HG02852 (cell line): Measurements from ENCODE around the gene STOX2.
"Not testable (repeated sequence)": the region's sequence is repeated elsewhere in the genome, so short reads cannot be mapped to it uniquely, and the experiment has no call there.

Source experiments
- ATAC-seq: cut with Tn5 transposase; IDR thresholded peaks from one replicate; pipeline ENCODE4 v1.9.1; 2021; ENCODE audit warnings: mild to moderate bottlenecking, moderate library complexity; ENCODE audit not compliant: unreplicated experiment

STOX2 gene

DNA sequence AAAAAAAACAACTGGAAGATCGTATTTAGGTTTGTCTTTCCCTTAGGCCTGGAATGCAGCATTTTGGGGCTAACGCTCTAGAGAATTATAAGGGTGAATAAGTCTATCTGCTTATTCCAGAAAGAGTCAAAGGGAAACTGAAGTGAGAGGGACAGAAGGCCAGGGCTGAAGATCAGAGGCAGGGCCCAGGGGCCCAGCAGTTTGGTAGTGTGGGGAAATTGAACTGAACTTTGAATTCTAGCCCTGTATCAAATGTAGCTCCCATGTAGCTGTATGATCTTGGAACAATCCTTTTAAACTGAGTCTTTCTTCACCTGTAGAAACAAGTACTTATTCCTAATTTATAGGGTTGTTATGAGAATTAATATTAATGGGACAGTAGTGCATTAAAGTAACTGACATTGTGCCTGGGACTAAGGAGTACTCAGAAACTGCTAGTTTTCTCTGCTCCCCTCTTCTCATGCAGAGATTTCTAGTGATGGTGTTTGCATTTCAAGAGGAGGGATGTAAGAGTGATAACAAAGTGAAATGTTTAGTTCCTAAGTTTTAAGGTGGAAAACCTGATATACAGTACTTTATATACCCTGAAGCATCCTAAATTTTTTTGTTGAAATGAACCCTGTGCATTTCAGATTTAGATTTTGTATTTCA lies 30.4 kb downstream of the STOX2 start:
- no peak for ATAC-seq

DNA sequence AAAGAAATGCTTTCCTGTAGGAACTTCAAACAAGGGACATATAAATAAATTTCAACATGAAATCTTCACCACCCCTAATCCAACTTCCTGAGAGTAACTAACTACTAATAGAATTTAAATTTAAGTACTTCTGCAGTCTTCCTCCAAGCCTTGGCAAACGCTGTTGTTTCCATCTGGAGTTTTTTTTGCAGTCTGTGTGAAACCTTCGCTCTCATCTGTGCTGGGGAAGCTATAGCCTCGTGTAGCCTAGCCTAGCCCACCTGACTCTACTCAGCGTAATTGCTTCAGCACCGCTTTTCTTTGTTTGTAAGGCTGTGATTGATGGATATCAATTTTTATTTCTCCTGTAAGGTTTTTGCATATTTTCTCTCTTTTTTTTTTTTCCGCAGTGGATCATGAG lies 30.9 kb downstream of the STOX2 start:
- no peak for ATAC-seq

DNA sequence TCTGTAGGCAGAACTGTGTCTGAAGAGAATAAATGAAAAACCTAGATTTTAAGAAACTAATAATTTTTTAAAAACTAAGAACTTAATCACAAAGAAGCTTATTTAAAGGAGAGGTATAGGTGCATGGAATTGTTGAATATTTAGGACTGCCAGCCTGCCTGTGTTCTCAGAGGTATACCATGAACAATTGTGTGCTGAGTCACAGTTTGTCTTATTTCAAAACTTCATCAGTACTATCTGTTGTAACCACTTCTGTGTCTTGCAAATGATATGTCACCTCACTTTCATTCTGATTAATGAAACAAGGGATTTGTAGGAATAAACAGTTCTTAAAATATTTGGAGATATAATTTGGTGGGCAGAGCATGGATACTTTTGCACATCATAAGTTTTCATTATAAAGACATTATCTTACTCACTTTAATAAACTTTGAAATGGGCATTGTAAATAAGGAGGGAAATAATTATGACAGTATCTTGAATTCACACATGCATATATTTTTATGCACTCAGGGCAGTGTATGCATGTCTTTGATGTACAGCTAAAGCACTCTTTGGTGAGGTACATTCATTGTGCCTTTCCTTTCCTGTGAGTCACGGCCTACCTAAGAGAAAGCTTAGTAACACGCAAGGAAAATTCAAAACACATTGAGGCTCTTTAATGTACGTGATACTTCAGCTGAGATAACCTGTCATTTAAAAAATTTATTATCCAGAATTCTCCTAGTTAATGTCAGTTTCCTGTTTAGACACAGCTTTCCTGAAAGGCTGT lies 31.7 kb downstream of the STOX2 start:
- ATAC-seq, result no peak

DNA sequence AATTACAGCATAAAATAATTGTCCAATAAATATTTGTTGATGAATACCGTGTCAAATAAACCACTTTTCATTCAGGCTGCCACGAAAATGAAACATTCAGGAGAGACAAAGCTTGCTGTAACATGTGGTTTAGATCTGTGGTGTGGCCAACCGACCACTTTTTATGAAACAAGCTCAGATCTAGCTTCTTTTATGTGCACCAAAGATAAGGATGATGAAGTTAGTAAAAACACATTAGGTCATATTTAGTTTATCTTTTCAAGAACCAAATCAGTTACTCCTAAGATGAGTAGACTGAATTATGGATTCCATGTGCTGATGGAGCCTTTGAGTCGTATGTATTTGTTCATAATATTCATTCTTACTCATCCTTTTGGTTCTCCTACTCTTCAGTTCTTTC lies 35.8 kb downstream of the STOX2 start:
- no peak for ATAC-seq

DNA sequence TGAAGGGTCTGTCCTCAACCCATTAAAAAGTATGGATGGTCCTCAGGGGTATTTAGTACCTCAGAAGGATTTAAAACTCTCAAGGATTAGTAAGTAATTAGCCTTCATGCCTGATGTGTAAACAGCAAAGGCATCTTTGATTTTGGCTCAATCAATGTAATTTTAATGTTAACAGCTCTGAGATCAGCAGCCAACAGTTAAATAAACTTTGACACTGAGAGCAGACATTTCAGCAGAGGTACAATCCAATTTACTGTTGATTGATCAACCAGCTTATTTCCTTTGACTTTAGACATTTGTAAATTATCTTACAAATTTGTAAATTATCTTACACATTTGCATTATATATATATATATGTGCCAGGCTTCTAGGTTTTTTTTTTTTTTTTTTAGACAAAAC lies 36.9 kb downstream of the STOX2 start:
- no peak for ATAC-seq

DNA sequence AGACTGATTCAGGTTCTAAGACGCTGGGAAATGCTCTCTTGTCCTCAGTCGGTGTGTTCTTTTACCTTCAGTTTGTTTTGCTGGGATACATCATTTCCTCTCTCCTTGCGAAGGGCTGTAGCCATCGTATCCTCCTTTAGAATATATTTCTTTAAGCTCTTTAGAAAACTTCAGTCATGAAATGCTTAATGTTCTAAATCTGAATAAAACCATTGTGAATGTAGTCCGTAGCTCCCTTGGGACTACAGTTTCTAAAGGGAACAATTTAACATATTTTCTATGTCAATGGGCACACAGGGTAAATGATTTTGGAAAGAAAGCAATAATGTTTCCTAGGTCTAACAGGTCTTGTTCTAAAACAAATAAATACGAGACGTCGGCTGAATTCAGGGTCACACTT lies 40.6 kb downstream of the STOX2 start:
- ATAC-seq, result no peak

DNA sequence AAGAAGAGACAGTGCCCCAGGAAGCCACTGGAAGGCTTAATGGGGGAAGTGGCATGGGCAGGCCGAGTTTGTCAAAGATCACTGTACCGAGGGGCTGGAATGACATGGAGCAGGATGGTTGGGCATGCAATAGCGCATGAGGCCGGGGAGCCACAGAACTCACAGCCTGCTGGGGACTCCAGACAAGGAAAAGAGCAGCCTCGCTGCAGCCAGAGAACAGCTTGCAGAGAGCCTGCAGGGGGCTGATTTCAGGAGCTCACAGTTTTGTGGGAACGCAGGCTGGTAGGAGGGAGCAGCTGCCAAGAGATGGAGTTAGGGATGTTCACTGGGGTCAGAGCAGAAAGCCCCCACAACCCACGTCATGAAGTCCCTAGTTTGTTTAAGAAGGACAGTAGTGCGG lies 45.4 kb downstream of the STOX2 start:
- ATAC-seq, result no peak

DNA sequence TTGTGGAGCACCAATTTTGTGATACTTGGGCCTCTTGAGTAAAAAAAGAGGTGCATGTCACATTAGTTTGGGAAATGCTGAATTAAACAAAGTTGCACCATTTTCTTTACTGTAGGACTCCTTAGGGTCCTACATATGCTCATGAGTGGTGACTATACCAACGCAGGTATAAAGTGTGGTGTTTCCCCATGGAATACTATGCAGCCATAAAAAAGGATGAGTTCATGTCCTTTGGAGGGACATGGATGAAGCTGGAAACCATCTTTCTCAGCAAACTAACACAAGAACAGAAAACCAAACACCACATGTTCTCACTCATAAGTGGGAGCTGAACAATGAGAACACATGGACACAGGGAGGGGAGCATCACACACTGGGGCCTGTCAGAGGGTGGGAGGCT lies 47.5 kb downstream of the STOX2 start:
- ATAC-seq, result not testable (repeated sequence)

DNA sequence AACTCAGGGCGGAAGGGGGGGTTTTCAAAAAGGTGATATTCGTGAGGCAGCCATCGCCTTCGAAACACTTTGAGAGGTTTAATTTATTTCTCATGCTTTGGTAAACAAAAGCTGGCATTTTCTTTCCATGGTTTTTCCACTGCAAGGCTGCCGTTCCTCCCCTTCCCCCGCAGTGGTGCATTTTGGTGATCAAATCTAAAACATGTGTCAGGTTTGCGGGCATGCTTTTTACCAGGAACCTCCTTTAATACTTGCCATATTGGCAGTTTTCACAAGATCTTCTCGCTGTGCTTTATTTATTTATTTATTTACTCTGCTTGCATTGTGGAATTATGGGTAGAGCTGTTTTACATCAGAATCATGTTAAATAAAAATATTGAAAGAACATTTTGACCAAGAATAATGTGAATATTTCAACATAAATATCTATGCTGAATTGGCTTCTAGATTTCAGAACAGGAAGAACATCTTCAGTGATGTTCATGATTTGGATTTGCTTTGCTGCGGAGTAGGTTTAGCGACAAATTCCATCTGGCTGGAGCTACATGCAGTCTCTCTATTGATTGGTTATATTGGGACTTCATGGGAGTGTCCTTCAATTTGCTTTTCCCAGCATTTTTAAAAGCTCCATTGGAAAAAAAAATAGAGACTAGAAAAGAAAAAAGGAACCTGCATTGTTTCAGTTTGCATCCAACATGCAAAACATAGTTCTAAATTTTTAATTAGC lies 54.4 kb downstream of the STOX2 start:
- ATAC-seq, result no peak

DNA sequence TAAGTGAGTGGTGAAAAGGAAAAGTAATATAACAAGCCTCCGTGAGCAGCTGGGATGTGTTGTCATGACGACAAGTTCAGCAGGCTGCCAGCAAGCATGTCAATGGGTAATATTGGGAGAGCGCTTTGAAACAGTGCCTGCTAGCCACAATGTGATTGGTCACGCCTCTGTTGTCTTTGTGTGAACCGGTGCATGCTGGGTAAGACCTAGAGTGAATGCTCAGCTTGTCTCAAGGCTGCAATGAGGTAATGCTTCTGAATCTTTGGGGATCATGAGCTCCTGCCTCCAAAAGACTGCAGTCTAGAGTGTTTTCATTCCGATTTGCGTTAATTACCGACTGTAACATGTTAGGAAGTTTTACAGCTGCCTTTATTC lies 54.9 kb downstream of the STOX2 start:
- no peak for ATAC-seq

DNA sequence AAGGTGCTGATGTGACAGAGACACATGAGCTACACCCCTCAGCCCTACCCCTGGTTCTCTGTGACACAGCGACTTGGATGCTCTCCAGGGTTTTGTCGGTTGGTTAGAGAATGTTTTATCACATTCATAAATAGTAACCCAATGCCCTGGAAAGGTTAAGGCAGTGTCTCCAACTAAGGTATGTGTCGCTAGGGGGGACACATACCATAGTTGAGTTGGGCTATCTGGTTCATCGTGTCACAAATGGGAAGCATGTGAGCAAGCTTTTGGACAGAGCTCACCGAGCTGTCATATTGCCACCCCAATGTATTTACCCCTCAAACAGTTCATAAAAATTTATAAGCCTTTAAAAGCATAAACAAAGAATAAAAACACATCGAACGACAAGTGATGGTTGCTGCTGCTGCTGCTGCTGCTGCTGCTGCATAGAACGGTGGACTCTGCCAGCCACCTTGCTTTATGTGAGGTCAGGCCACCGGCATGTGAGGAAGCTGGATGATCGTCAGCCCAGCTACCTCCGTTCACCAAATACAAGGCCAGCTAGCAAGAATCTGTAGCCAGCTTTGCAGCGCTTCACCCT lies 55.9 kb downstream of the STOX2 start:
- ATAC-seq, result no peak

DNA sequence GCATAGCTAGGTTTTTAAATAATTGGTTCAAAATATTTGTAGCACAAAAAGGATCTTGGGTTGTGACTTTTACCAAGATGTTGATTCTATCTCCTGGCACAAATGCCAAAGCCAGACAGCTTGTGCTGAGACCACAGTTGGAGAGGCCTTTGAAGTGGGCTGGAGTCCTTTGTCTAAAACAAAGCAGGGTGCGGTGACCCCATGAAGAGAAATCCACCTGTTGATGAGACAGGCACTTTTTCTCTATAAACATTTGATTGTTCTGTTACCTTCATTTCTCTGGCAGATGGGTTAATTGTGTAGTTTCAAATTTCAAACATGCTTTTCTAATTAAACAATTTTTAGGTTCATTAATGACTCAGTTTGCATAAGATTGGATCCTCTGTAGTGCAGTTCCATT lies 56.7 kb downstream of the STOX2 start:
- ATAC-seq, result no peak

DNA sequence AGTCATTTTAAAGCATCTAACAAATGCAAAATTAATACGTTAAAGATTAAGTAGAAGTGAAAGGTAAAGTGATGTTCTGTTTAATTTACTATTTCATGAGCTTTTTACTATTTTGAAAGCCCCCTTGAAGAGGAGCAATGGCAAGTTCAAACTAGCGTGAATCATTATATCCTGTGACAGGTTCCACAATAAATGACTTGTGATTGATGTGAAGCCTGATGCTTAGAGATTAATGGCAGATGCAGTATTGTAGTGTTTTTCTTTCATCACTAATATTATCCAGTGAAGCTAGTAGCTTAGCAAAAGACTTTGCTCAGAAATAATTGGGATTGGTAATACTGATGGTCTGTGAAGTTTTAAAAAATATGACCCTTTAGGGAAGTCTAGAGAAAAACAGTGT lies 57.3 kb downstream of the STOX2 start:
- ATAC-seq, result no peak

DNA sequence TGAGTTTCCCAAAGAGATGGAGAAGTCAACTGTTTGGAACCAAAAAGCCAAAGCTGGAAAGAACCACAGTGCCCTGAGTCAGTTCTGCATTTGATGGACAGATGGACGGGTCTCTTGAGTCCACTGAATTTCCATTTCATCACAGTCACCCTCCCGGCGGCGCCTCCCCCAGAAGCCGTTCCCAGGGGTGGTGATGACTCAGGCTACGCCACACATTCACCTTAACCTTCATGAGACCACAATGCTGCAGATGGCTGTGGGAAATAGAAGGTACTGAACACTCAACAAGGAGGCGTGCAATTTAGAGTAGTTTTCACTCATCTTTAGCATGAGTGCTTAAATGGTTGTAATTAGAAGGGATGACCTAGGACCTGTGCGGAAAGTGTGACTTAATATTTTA lies 61.3 kb downstream of the STOX2 start:
- ATAC-seq, result no peak

DNA sequence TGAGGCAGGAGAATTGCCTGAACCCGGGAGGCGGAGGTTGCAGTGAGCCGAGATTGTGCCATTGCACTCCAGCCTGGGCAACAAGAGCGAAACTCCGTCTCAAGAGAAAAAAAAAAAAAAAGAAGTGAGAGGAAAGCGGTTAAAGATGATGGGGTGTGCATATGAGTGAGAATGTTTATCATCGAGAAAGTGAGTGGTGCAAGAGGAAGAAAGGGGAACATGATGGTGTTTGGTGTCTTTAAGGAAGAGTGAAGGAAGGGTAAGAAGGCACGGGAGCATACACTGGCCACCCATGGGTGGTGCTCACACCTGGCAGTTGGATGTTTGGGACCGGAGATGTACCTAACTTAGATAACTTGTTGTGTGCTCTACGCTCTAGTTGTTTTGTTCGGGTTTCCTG lies 62.2 kb downstream of the STOX2 start:
- ATAC-seq, result no peak

DNA sequence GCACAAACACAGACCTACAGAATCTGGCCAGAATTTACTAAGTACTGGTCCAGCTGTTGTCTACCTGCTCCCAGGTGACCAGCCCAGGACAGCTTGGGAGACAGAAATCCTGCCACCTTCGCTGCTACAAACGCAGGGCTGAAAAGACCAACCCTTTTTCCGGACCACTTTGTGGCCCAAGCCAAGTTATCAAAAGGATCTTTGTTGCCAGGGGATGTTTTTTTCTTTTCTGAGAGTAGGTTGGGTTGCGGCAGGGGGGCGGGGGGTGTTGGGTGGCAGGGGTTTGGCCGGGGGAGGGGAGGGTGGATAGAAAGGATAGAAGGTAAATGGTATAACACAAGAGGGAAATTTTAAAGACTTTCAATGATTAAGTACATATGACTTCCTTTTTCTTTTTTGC lies 63.4 kb downstream of the STOX2 start:
- ATAC-seq, result no peak

DNA sequence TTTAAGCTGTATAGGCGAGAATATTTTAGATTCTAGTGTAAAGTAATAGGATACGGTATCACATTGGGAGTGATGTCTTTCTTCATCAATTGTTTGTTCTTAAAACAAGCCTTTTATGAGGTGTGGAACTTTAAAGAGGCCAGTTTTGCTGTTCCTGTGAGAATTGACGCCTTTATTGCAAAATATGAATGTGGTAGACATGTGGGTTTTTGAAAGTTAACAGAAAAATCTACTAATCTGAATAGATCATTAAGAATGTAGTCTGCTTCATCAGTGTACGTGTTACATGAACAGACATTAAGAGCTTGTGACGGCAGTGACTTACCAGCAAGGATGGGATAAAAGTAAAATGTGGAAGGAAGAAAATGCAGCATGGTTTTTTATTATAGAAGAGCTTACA lies 63.8 kb downstream of the STOX2 start:
- no peak for ATAC-seq

DNA sequence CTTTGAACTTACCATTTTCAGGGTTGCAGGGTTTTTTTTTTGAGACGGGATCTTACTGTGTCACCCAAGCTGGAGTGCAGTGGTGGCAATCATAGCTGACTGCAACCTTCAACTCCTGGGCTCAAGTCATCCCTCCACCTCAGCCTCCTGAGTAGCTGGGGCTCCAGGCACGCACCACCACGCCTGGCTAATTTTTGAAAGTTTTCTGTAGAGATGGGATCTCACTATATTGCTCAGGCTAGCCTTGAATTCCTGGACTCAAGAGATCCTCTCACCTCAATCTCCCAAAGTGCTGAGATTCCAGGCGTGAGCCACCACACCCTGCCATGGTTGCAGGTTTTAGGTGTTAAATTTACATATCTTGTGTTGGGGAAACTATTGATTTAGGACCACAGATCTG lies 64.5 kb downstream of the STOX2 start:
- ATAC-seq, result no peak

DNA sequence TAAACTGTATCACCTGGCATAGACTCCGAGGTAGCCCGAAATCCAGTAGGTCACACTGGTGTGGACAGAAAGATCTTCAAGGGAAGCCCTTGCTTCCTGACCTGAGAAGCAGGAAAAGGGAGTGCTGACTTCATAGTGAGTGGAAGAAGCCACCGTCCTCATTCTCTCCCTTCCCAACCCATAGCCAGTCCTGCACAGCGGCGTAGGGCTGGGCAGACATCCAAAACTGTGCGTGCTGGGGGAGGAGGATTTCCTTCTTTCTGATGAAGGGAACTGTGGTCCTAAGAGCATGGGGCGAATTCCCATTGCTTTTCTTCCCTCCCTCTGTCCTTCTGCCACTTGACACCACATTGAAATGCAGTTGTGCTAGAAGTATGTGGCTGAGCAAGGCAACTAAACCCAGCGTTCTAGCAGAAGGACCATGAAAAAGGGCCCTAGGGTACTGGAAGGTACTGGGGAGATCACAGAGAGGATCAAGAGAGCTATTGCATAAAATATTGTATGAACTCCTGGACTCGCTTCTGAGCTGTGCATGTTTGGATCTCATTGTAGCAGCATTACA lies 66.9 kb downstream of the STOX2 start:
- no peak for ATAC-seq

DNA sequence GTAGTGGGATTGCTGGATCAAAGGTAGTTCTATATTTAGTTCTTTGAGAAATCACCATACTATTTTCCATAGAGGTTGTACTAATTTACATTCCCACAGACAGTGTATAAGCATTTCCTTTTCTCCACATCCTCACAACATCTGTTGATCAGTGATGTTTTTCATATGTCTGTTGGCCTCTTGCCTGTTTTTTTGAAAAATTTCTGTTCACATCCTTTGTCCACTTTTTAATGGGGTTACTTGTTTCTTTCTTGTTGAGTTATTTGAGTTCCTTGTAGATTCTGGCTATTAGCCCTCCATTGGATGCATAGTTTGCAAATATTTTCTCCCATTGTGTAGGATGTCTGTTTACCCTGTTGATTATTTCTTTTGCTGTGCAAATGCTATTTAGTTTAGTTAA lies 72.6 kb downstream of the STOX2 start:
- no peak for ATAC-seq

DNA sequence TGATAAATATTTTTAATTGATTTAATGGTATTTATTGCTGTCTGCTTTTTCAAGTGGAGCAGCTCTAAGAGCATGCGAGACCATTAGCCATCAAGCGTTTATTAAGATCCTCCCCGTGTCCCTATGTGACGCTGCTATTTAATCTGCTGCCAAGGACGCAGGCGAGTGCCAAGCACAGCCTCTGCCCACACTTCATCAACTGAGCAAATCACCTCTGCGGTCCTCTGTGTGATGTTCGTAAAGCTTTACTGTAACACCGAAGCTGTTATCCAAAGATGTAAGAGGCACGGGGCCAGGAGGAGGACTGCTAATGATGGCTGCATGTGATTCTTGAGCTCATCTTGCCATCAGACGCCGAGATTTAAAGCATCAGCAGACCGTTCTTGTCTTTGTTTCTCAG lies 79.5 kb downstream of the STOX2 start:
- ATAC-seq, result no peak

DNA sequence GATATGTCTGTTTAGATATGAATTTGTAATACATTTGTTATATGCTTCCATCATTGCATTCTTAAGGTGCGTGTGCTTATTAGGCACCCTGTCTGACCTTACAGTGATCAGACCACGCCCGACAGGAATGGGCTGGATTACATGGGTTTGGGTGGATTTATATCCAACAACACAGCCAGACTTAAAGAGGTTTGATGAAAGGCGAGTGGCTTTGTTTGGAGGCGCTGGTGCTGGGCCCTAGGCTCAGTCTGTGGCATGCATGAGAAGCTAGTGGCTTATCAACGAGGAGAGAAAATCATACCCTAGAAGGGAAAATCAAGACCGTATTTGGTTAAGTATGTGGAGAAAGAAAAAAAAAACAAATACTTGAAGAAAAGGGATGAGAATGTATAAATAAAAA lies 80.7 kb downstream of the STOX2 start:
- no peak for ATAC-seq
